Lung (tissue), 12 donors: ENCODE measurements around the gene ADAM12. TPM values are rescaled to one million over a fixed set of nuclear protein-coding genes. Genes with fewer than 3 reads are reported as not detected.

Experiments
- ATAC-seq: fragments of 200-7000 bp; cut with Tn5 transposase; one replicate; pipeline ENCODE4 v1.9.1; 2020; ENCODE audit warnings: moderate number of reproducible peaks; ENCODE audit not compliant: insufficient read depth, low FRiP score
- DNase-seq, 3 donors: peaks; one replicate each; pipeline ENCODE4 v3.0.0-alpha.2; 2013 to 2017
- H3K27ac ChIP-seq, 2 donors: one replicate each; pipeline ENCODE4 v1.5.1; 2013; ENCODE audit warnings: mild to moderate bottlenecking in 2 of 2, moderate library complexity in 2 of 2, control low read depth in 1 of 2, inconsistent platforms in 1 of 2, low read depth in 1 of 2, low read length in 1 of 2
- H3K27me3 ChIP-seq, 3 donors: one replicate each; pipeline ENCODE4 v1.5.1; 2013; ENCODE audit warnings: low read length in 2 of 3; ENCODE audit not compliant: control insufficient read depth in 3 of 3, insufficient read depth in 3 of 3
- H3K36me3 ChIP-seq, 4 donors: one replicate each; pipeline ENCODE4 v1.5.1; 2013; ENCODE audit warnings: low read length in 4 of 4, mild to moderate bottlenecking in 1 of 4, moderate library complexity in 1 of 4; ENCODE audit not compliant: control insufficient read depth in 4 of 4, insufficient read depth in 4 of 4
- H3K4me1 ChIP-seq, 5 donors: one replicate each; pipeline ENCODE4 v1.5.1; 2013; ENCODE audit warnings: low read length in 5 of 5, mild to moderate bottlenecking in 2 of 5, moderate library complexity in 1 of 5; ENCODE audit not compliant: control insufficient read depth in 5 of 5, insufficient read depth in 5 of 5
- H3K4me3 ChIP-seq: one replicate; pipeline ENCODE4 v1.5.1; 2013; ENCODE audit warnings: mild to moderate bottlenecking, control low read depth, moderate library complexity
- H3K9ac ChIP-seq, 2 donors: one replicate each; pipeline ENCODE4 v1.5.1; 2013; ENCODE audit warnings: low read length in 2 of 2, control low read depth in 1 of 2; ENCODE audit not compliant: insufficient read depth in 1 of 2
- H3K9me3 ChIP-seq, 4 donors: one replicate each; pipeline ENCODE4 v1.5.1; 2013; ENCODE audit warnings: low read length in 3 of 4, mild to moderate bottlenecking in 1 of 4, moderate library complexity in 1 of 4; ENCODE audit not compliant: control insufficient read depth in 4 of 4, insufficient read depth in 3 of 4
- WGBS, 2 donors: extraction: QIAGEN DNeasy Blood & Tissue Kit; methylation state at CpG; one replicate each; pipeline ENCODE4 v1.1.7; 2013; 5-methylcytosine and 5-hydroxymethylcytosine counted together
- polyA plus RNA-seq, 2 donors: library from polyadenylated mRNA; stranded (reverse); fragments of 200-250 nt; gene quantifications; one replicate each; pipeline ENCODE4 v1.2.1, GENCODE V29; 2013
- total RNA-seq, 2 donors: library from RNA; depleted of rRNA in 1 of 2; stranded (reverse); fragments of >200 nt in 1 of 2; gene quantifications; one replicate each; pipeline ENCODE4 v1.2.1, GENCODE V29; 2014 to 2021
- TF ChIP-seq, protein P1 (sequence below): IDR thresholded peaks from 2 replicates; pipeline ENCODE4 v1.5.1; 2012; ENCODE audit warnings: mild to moderate bottlenecking; ENCODE audit errors: control extremely low read depth, extremely low read depth
- donor health status: control.
- donor health status: control.
- donor health status: Bipolar disorder and iron deficiency.
- donor health status: healthy.
- donor health status: DM: yes; HTN: yes; CAD: no.

ADAM12 gene
- total and polyA plus RNA-seq, 4 donors, result 0.16 to 5.8 (median 0.85) TPM

DNA sequence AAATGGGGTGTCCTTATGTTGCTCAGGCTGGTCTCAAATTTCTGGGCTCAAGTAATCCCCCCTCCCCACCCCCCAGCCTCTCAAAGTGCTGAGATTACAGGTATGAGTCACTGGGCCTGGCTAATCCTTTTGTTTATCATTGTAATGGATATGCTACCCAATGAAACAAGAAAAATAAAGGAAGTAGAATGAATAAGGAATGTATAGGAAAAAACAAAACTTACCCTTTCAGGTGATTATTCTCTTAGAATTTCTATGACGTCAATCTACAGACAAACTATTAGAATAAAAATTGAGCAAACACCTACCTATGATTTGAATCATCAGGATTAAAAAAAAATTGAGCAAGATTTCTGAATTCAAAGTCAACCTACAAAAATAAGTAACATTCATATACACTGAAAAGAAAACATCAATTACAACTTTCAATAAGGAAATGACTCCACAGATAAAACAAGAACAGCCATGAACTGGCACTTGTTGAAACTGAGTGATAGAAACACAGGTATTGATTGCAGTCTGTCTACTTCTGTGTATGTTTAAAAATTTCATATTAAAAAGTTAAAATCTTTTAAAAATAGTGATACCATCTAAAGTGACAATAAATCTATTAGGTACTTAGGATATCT is 12.2 kb downstream of the ADAM12 start:
- H3K9me3 ChIP-seq, result peaks cover 0 to 4% (median under 1%) of the 10 kb centered on the region in 4 donors
- TF ChIP-seq, protein P1, sequence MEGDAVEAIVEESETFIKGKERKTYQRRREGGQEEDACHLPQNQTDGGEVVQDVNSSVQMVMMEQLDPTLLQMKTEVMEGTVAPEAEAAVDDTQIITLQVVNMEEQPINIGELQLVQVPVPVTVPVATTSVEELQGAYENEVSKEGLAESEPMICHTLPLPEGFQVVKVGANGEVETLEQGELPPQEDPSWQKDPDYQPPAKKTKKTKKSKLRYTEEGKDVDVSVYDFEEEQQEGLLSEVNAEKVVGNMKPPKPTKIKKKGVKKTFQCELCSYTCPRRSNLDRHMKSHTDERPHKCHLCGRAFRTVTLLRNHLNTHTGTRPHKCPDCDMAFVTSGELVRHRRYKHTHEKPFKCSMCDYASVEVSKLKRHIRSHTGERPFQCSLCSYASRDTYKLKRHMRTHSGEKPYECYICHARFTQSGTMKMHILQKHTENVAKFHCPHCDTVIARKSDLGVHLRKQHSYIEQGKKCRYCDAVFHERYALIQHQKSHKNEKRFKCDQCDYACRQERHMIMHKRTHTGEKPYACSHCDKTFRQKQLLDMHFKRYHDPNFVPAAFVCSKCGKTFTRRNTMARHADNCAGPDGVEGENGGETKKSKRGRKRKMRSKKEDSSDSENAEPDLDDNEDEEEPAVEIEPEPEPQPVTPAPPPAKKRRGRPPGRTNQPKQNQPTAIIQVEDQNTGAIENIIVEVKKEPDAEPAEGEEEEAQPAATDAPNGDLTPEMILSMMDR, result no peak
- H3K4me1 ChIP-seq, result peaks cover 0 to 20% (median 0%) of the 10 kb centered on the region in 5 donors
- H3K4me3 ChIP-seq, result no peak overlapping the region
- H3K27ac ChIP-seq, result no peak overlapping the region
- ATAC-seq (no peak), DNase-seq (no peak)
- no peak overlapping the region for H3K9ac ChIP-seq
- no peaks in the 10 kb centered on the region for H3K36me3 ChIP-seq
- H3K27me3 ChIP-seq, result no peaks in the 10 kb centered on the region
- 76 to 82% methylated on average over 1 of the region's 1 CpG for WGBS, 2 donors

DNA sequence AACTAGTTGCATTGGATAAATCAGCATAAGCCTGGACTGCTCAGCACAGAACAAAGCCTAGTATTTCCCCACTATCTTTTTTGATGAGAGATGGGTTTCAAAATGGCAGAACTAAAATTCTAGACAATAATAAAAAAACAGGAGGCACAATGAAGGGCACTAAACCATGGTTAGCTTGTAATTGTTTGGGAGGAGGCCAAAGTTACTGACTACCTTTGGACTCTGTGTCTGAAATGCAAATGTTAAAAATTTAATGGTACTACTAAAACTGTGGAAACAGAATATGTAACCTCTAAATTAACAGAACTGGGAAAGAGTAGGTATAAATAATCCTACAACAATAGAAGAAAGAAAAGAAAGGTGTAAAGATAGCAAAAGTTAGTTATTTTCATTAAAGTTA is 13.0 kb downstream of the ADAM12 start:
- Histone ChIP-seq H3K4me1 (peaks cover 0 to 20% (median 0%) of the 10 kb centered on the region in 5 donors), H3K27ac (no peak overlapping the region), H3K9ac (no peak overlapping the region), H3K36me3 (no peaks in the 10 kb centered on the region), H3K27me3 (no peaks in the 10 kb centered on the region), H3K9me3 (peaks cover 0 to 4% (median under 1%) of the 10 kb centered on the region in 4 donors), H3K4me3 (no peak overlapping the region)
- TF ChIP-seq, protein P1, result no peak
- no peak for ATAC-seq
- DNase-seq, result no peak

DNA sequence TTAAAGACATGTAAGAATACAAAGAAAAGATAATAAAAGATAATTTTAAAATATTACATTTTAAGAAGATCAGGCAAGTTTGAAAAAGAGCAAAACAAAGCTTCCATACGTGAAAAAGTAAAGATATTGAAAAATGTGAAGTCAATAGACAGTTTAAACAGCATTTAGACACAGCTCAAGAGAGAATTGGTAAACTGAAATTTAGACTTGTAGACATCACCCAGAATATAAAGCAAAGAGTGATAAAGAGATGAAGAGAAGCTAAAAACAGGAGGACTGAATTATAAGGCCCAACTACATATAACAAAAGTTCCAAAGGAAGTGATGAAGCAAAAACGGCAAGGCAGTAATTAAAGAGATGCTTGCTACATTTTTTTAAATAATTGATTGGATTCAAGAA is 13.8 kb downstream of the ADAM12 start:
- no peaks in the 10 kb centered on the region for H3K27me3 ChIP-seq
- no peak overlapping the region for H3K27ac ChIP-seq
- TF ChIP-seq, protein P1, result no peak
- WGBS, 2 donors, result 87 to 89% methylated on average over 2 of the region's 2 CpGs
- H3K4me1 ChIP-seq, result peaks cover 0 to 27% (median 0%) of the 10 kb centered on the region in 5 donors
- no peaks in the 10 kb centered on the region for H3K36me3 ChIP-seq
- H3K4me3 ChIP-seq, result no peak overlapping the region
- no peak overlapping the region for H3K9ac ChIP-seq
- DNase-seq, result no peak
- H3K9me3 ChIP-seq, result peaks cover 0 to 4% (median under 1%) of the 10 kb centered on the region in 4 donors
- no peak for ATAC-seq

DNA sequence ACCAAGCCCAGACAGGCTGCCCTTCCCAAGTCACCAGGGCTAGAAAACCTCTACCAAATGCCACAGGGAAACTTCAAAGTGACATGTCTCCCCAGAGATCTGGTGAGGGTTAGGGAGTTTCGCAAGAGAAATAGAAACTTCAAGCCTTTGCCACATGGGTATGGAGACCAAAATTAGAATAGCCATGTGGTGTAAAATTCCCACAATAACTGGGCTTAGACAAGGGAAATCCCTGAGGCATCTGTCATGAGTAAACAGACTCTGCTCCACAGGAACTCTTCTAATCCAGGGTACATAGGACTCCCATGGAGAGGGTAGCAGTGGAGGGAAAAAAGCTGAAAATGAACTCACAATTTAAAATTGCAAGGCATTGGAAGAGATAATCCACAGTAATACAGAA is 14.3 kb downstream of the ADAM12 start:
- Histone ChIP-seq H3K27me3 (no peaks in the 10 kb centered on the region), H3K9me3 (peaks cover 0 to 4% (median under 1%) of the 10 kb centered on the region in 4 donors), H3K36me3 (no peaks in the 10 kb centered on the region), H3K4me1 (peaks cover 0 to 31% (median 0%) of the 10 kb centered on the region in 5 donors), H3K9ac (no peak overlapping the region), H3K27ac (no peak overlapping the region), H3K4me3 (no peak overlapping the region)
- DNase-seq (no peak), ATAC-seq (no peak)
- TF ChIP-seq, protein P1, result no peak
- WGBS, 2 donors, result 90 to 97% methylated on average over 1 of the region's 1 CpG
